DOHH2 (cell line): ENCODE results near the gene AMACR.
A peak's percentile ranks its signal among the peaks of the same experiment; 100 is the strongest.

Source experiments
- H3F3A ChIP-seq: fragments of 200-600 bp; sonication (generic), shearing (Covaris generic); 2 replicates; pipeline ENCODE4 v1.6.0; 2016; ENCODE audit warnings: antibody characterized with exemption, mild to moderate bottlenecking; ENCODE audit not compliant: control insufficient read depth, insufficient read depth
- H3K27ac ChIP-seq: fragments of 200-600 bp; sonication (generic); 2 replicates; pipeline ENCODE4 v1.5.1; 2014; ENCODE audit warnings: low read depth, mild to moderate bottlenecking, low read length, moderate library complexity
- H3K27me3 ChIP-seq: fragments of 200-600 bp; sonication (generic); 2 replicates; pipeline ENCODE4 v1.6.1; 2014; ENCODE audit warnings: mild to moderate bottlenecking, low read length, mixed read lengths; ENCODE audit not compliant: control insufficient read depth
- H3K36me3 ChIP-seq: fragments of 200-600 bp; sonication (generic); 2 replicates; pipeline ENCODE4 v1.6.1; 2014; ENCODE audit warnings: mild to moderate bottlenecking, low read length, moderate library complexity, mixed read lengths; ENCODE audit not compliant: control insufficient read depth
- H3K4me1 ChIP-seq: fragments of 200-600 bp; sonication (generic); 2 replicates; pipeline ENCODE4 v1.6.1; 2014; ENCODE audit warnings: mild to moderate bottlenecking, low read length, mixed read lengths; ENCODE audit not compliant: control insufficient read depth
- H3K4me2 ChIP-seq: fragments of 200-600 bp; sonication (generic); 2 replicates; pipeline ENCODE4 v1.6.0; 2014; ENCODE audit warnings: mild to moderate bottlenecking, low read length, moderate library complexity
- H3K4me3 ChIP-seq: fragments of 200-600 bp; sonication (generic); 2 replicates; pipeline ENCODE4 v1.5.1; 2014; ENCODE audit warnings: mild to moderate bottlenecking, low read length, mixed read lengths
- H3K79me2 ChIP-seq: fragments of 200-600 bp; sonication (generic); 2 replicates; pipeline ENCODE4 v1.6.1; 2014; ENCODE audit warnings: mild to moderate bottlenecking, low read length, mixed read lengths; ENCODE audit not compliant: control insufficient read depth
- H3K9me2 ChIP-seq: fragments of 200-600 bp; sonication (generic); replicated peaks from 2 replicates; pipeline ENCODE4 v1.6.1; 2014; ENCODE audit warnings: mild to moderate bottlenecking, low read length, mixed read lengths; ENCODE audit not compliant: control insufficient read depth
- H3K9me3 ChIP-seq: fragments of 200-600 bp; sonication (generic); 2 replicates; pipeline ENCODE4 v1.6.1; 2014; ENCODE audit warnings: antibody characterized with exemption, low read length, mixed read lengths; ENCODE audit not compliant: control insufficient read depth, insufficient read depth
- H4K20me1 ChIP-seq: fragments of 200-600 bp; sonication (generic); 2 replicates; pipeline ENCODE4 v1.6.0; 2014; ENCODE audit warnings: low read depth, mild to moderate bottlenecking, antibody characterized with exemption, low read length, moderate library complexity; ENCODE audit not compliant: control insufficient read depth, insufficient read depth
- CTCF ChIP-seq: fragments of 200-600 bp; sonication (generic); IDR thresholded peaks from one replicate; pipeline ENCODE4 v1.5.1; 2014; ENCODE audit warnings: antibody characterized with exemption, mild to moderate bottlenecking, low read depth, low read length; ENCODE audit not compliant: poor library complexity, severe bottlenecking
- EZH2phosphoT487 ChIP-seq: fragments of 200-600 bp; sonication (generic); IDR thresholded peaks from 2 replicates; pipeline ENCODE4 v1.6.1; 2017; ENCODE audit warnings: borderline replicate concordance, mild to moderate bottlenecking, antibody characterized with exemption, low read length, moderate library complexity, mixed read lengths

AMACR gene

GRCh38 chr5:33973271-33973670, 34.6 kb downstream of the AMACR start:
- TF ChIP-seq CTCF (no peak), EZH2phosphoT487 (no peak)
- Histone ChIP-seq H3K27me3 (peaks cover 6% of the 10 kb centered on the region; the same call in 1 of the 2 replicates), H3K4me2 (no peak overlapping the region), H3K9me3 (no peaks in the 10 kb centered on the region), H3K79me2 (no peaks in the 10 kb centered on the region), H3F3A (no peaks in the 10 kb centered on the region), H3K9me2 (no peaks in the 10 kb centered on the region), H4K20me1 (no peaks in the 10 kb centered on the region), H3K27ac (no peak overlapping the region), H3K4me3 (no peak overlapping the region), H3K4me1 (no peaks in the 10 kb centered on the region), H3K36me3 (no peaks in the 10 kb centered on the region)

DNA sequence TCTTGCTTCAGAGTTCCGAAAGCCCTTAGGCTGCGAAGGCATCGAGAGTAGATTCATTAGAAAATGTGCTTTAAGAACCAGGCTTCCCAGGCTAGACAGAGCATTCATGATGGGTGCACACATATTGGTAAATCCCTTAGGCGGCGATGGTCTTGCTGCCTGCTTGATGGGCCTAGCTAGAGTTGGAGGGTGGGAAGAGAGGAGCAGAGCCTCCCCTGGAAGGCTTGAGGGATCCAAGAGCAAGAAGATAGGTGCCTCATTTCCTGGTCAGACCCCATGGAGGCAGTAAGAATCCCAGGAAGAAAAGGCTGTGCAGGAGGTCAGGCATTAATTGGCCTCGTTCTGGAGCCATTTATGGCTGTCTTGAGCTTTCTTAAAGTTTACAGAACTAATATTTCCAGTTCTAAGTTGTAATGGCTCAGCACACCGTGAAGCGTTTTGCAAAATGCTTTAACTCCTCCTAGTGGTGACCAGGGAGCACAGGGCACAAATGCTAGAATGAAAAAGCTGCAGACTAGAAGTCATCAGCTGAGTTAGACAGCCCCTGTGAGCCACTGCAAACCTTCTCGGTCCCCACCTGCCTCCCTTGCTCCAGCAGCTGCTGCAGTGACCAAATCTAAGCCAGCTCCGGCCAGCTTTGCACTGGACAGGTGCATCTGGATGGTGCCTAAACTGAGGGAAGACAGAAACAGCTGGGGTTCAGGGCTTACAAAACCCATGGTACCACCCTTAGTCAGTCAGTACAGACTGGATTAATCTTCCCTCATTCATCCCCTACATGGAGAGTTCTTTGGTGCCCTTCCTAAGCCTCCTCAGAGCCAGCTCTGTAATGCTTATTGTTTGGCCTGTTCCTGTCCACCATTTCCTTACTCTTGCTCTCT, 38.0 kb downstream of the AMACR start:
- Histone ChIP-seq H3K79me2 (no peaks in the 10 kb centered on the region), H4K20me1 (no peaks in the 10 kb centered on the region), H3K4me2 (no peak overlapping the region), H3K27ac (no peak overlapping the region), H3K36me3 (no peaks in the 10 kb centered on the region), H3K4me1 (no peaks in the 10 kb centered on the region), H3K9me3 (no peaks in the 10 kb centered on the region), H3K27me3 (no peaks in the 10 kb centered on the region), H3F3A (no peaks in the 10 kb centered on the region), H3K9me2 (no peaks in the 10 kb centered on the region), H3K4me3 (no peak overlapping the region)
- TF ChIP-seq EZH2phosphoT487 (no peak), CTCF (peak; percentile 56)

DNA sequence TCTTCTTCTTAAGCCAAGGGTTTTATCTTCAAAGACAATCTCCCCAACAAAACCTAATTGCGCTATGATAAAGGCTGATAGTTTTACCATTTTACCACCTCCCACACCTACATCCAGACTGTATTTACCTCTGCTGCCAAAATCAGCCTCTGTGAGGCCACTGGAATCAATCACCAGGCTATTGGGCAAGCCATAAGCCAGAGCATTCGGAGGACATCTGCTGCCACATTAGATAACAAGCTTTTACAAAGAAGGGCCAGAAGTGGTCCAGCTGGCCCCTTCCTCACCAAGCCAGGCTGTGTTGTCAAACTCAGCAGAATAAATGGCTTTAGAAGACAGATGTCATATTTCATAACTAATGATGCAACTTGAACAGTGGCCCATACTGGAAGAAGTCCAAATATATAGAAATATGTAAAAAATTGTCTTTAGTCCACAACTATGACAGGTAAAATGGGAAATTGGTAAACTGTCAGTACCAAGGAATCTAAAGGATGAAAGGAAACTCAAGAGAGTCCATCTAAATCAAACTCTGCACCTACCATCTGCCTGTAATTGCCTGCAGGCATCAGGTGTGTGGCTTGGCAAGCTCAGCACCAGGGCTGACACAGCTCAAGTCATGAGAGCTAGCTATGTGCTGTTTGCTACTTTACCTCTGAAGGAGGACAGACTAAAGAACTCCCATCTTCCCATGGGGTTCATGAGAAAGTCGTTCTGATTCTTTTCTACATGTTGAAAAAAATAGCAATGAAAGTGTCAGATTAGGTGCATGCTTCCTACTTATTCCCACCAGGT, 39.4 kb downstream of the AMACR start:
- Histone ChIP-seq H3K4me2 (no peak overlapping the region), H4K20me1 (no peaks in the 10 kb centered on the region), H3K9me3 (no peaks in the 10 kb centered on the region), H3K79me2 (no peaks in the 10 kb centered on the region), H3K4me1 (no peaks in the 10 kb centered on the region), H3K4me3 (no peak overlapping the region), H3K27me3 (no peaks in the 10 kb centered on the region), H3F3A (no peaks in the 10 kb centered on the region), H3K9me2 (no peaks in the 10 kb centered on the region), H3K36me3 (no peaks in the 10 kb centered on the region), H3K27ac (no peak overlapping the region)
- TF ChIP-seq EZH2phosphoT487, result no peak
- TF ChIP-seq CTCF, result no peak
